Activated CD8-positive, alpha-beta T cell treated with anti-CD3 and anti-CD28 coated beads, Interleukin-2, amount 10 ng/mL, durations not matched to agents 7 days and 5 days (primary cell): Measurements from ENCODE around the gene CCL23. TPM values are rescaled to one million over a fixed set of nuclear protein-coding genes. Genes with fewer than 3 reads are reported as not detected.
"Not testable (repeated sequence)": the region's sequence is repeated elsewhere in the genome, so short reads cannot be mapped to it uniquely, and the experiment has no call there.

Experiments
- ATAC-seq: fragments of 150-1000 bp; cut with Tn5 transposase; one replicate; pipeline ENCODE4 v1.10.0; 2021; ENCODE audit warnings: moderate library complexity
- CTCF ChIA-PET: fragments of 350-600 bp; sonication (Branson Sonifier 250); formaldehyde crosslinking; loops from one replicate; lab custom pipeline; 2021; ENCODE audit warnings: antibody characterized with exemption; lab: Charles Lee
- POLR2A ChIA-PET: fragments of 350-600 bp; sonication (Branson Sonifier 250); formaldehyde crosslinking; loops from one replicate; lab custom pipeline; 2021; ENCODE audit warnings: antibody characterized with exemption; lab: Charles Lee
- DNase-seq: peaks from one replicate; pipeline ENCODE4 v3.0.0-alpha.2; 2020
- H3K27ac Mint-ChIP-seq: one replicate; pipeline ENCODE4 v1.8.0; 2021; ENCODE audit warnings: mild to moderate bottlenecking, mixed read lengths
- H3K27me3 Mint-ChIP-seq: one replicate; pipeline ENCODE4 v1.8.0; 2021; ENCODE audit warnings: low read depth, mixed read lengths
- H3K36me3 Mint-ChIP-seq: one replicate; pipeline ENCODE4 v1.8.0; 2021; ENCODE audit warnings: low read depth, mixed read lengths
- H3K4me1 Mint-ChIP-seq: one replicate; pipeline ENCODE4 v1.8.0; 2021; ENCODE audit warnings: low read depth, mixed read lengths
- H3K4me3 Mint-ChIP-seq: one replicate; pipeline ENCODE4 v1.8.0; 2021; ENCODE audit warnings: mild to moderate bottlenecking, mixed read lengths
- H3K9me3 Mint-ChIP-seq: one replicate; pipeline ENCODE4 v1.8.0; 2022; ENCODE audit warnings: mixed read lengths; ENCODE audit not compliant: insufficient read depth
- total RNA-seq, 2 experiments: library from RNA; stranded (reverse); gene quantifications; one replicate each; pipeline ENCODE4 v1.2.3, GENCODE V29; 2021

The CCL23 gene
- total RNA-seq, 2 experiments from 2014 or later = not detected

GRCh38 chr17:36034127-36034526, 16.4 kb upstream of the CCL23 start:
- no peaks in the 10 kb centered on the region for H3K9me3 Mint-ChIP-seq
- POLR2A ChIA-PET = no interaction called here

GRCh38 chr17:36030956-36031355, 13.2 kb upstream of the CCL23 start:
- H3K27ac Mint-ChIP-seq = no peak overlapping the region
- H3K27me3 Mint-ChIP-seq = peaks cover 50% of the 10 kb centered on the region
- H3K9me3 Mint-ChIP-seq = no peaks in the 10 kb centered on the region
- no peaks in the 10 kb centered on the region for H3K4me1 Mint-ChIP-seq
- no peak for DNase-seq
- POLR2A ChIA-PET = no interaction called here
- ATAC-seq = no peak
- H3K36me3 Mint-ChIP-seq = no peaks in the 10 kb centered on the region
- CTCF ChIA-PET = no interaction called here
- no peak overlapping the region for H3K4me3 Mint-ChIP-seq

More at GRCh38 chr17:36034127-36034526, 16.4 kb upstream of the CCL23 start:
- CTCF ChIA-PET = no interaction called here
- ATAC-seq (no peak), DNase-seq (no peak)
- no peaks in the 10 kb centered on the region for H3K36me3 Mint-ChIP-seq
- no peak overlapping the region for H3K4me3 Mint-ChIP-seq
- no peak overlapping the region for H3K27ac Mint-ChIP-seq
- H3K27me3 Mint-ChIP-seq = peaks cover 41% of the 10 kb centered on the region
- H3K4me1 Mint-ChIP-seq = no peaks in the 10 kb centered on the region

- no peak overlapping the region for H3K4me3 Mint-ChIP-seq
- ChIA-PET POLR2A (no interaction called here), CTCF (interaction anchor here (0.6 kb wide), 1 partner anchor 42 kb away, joined by 3 read pairs; no protein-coding TSS in a partner anchor)
- DNase-seq = no peak
- H3K4me1 Mint-ChIP-seq = no peaks in the 10 kb centered on the region
- no peaks in the 10 kb centered on the region for H3K36me3 Mint-ChIP-seq
- H3K9me3 Mint-ChIP-seq = no peaks in the 10 kb centered on the region
- no peak overlapping the region for H3K27ac Mint-ChIP-seq
- no peak for ATAC-seq
- H3K27me3 Mint-ChIP-seq = peaks cover 34% of the 10 kb centered on the region
These were observed 10.0 kb upstream of the CCL23 start for GRCh38 chr17:36027761-36028160.

DNA sequence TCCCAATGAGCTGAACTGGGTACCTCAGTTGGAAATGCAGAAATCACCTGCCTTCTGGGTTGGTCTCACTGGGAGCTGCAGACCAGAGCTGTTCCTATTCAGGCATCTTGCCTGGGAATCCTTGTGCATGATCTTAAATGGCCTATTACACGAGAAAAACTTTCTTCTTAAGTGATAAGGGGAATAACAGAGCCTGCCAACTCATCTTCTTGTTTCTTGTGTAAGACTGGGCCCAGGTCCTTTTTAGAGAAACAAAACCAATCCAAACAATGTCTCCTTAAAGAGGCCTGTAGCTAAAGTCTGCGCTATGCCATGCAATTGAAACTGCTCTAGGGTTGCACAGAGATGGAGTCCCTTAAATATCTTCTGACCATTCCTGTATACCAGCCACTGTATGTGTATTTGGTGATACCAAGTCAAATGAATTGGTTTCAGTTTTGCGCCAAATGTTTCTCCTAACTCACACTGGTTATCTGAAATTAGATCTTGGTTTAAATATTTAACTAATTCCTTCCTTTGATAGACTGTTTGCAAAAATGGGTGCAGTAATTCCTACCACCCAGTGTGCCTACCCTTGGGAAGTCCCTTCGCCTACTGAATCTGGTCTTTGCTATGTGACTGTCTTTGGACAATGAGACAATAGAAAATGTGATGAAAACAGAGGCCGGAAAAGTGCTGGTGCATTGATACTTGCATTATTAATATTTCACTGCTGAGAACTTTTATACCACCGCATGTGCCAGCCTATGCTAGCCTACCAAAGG, 6.5 kb upstream of the CCL23 start:
- Mint-ChIP-seq H3K36me3 (no peaks in the 10 kb centered on the region), H3K27ac (no peak overlapping the region), H3K4me3 (no peak overlapping the region), H3K4me1 (no peaks in the 10 kb centered on the region), H3K9me3 (no peaks in the 10 kb centered on the region), H3K27me3 (peaks cover 35% of the 10 kb centered on the region)
- no peak for ATAC-seq
- no peak for DNase-seq
- ChIA-PET CTCF (no interaction called here), POLR2A (no interaction called here)

GRCh38 chr17:36019423-36019822, 1.7 kb upstream of the CCL23 start:
- ATAC-seq (no peak), DNase-seq (no peak)
- Mint-ChIP-seq H3K27me3 (peaks cover 31% of the 10 kb centered on the region), H3K4me1 (no peaks in the 10 kb centered on the region), H3K9me3 (no peaks in the 10 kb centered on the region), H3K4me3 (no peak overlapping the region), H3K36me3 (no peaks in the 10 kb centered on the region), H3K27ac (no peak overlapping the region)
- ChIA-PET CTCF (interaction anchor here (1.1 to 1.9 kb wide), 2 partner anchors 14 to 50 kb away, joined by 4 to 5 read pairs; no protein-coding TSS in a partner anchor), POLR2A (interaction anchor here (1.8 kb wide), 1 partner anchor 15 kb away, joined by 4 read pairs; no protein-coding TSS in a partner anchor)

DNA sequence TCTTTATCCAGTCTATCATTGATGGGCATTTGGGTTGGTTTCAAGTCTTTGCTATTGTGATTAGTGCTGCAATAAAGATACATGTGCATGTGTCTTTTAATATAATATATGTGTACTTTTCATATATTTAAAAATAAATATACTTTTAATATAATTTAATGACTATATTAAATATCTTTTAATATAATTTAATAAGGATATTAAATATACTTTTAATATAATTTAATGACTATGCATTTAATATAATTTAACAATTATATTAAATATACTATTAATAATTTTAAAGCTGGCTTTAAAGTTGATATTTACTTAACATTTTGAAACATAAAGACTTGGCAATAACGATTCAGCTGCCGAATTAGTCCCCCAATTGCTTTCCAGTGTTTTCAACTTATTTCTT, 1.2 kb downstream of the CCL23 start:
- POLR2A ChIA-PET = no interaction called here
- CTCF ChIA-PET = no interaction called here

GRCh38 chr17:36015895-36016294, 1.9 kb downstream of the CCL23 start:
- CTCF ChIA-PET = interaction anchor here (0.7 kb wide), 1 partner anchor 47 kb away, joined by 3 read pairs; no protein-coding TSS in a partner anchor
- H3K4me1 Mint-ChIP-seq, H3K27ac Mint-ChIP-seq, H3K36me3 Mint-ChIP-seq, H3K9me3 Mint-ChIP-seq, POLR2A ChIA-PET, ATAC-seq, H3K4me3 Mint-ChIP-seq, DNase-seq: not testable (repeated sequence)
- H3K27me3 Mint-ChIP-seq = peaks cover 22% of the 10 kb centered on the region

More for the DNA sequence above, 1.2 kb downstream of the CCL23 start:
- Mint-ChIP-seq H3K4me1 (no peaks in the 10 kb centered on the region), H3K4me3 (no peak overlapping the region), H3K27ac (no peak overlapping the region), H3K36me3 (no peaks in the 10 kb centered on the region), H3K27me3 (peaks cover 25% of the 10 kb centered on the region), H3K9me3 (no peaks in the 10 kb centered on the region)
- ATAC-seq = no peak
- DNase-seq = no peak

- Mint-ChIP-seq H3K4me3 (no peak overlapping the region), H3K36me3 (no peaks in the 10 kb centered on the region), H3K9me3 (no peaks in the 10 kb centered on the region), H3K27ac (no peak overlapping the region), H3K4me1 (no peaks in the 10 kb centered on the region), H3K27me3 (peaks cover 13% of the 10 kb centered on the region)
- DNase-seq (no peak), ATAC-seq (no peak)
- POLR2A ChIA-PET = no interaction called here
- CTCF ChIA-PET = interaction anchor here (0.6 kb wide), 1 partner anchor 10 kb away, joined by 3 read pairs; no protein-coding TSS in a partner anchor
These were observed 2.8 kb downstream of the CCL23 start for GRCh38 chr17:36014946-36015345.

GRCh38 chr17:36011201-36011600, 6.6 kb downstream of the CCL23 start:
- Mint-ChIP-seq H3K36me3 (no peaks in the 10 kb centered on the region), H3K4me1 (no peaks in the 10 kb centered on the region), H3K27me3 (peaks cover 7% of the 10 kb centered on the region), H3K9me3 (no peaks in the 10 kb centered on the region), H3K27ac (no peak overlapping the region), H3K4me3 (no peak overlapping the region)
- DNase-seq (no peak), ATAC-seq (no peak)
- ChIA-PET POLR2A (no interaction called here), CTCF (no interaction called here)

DNA sequence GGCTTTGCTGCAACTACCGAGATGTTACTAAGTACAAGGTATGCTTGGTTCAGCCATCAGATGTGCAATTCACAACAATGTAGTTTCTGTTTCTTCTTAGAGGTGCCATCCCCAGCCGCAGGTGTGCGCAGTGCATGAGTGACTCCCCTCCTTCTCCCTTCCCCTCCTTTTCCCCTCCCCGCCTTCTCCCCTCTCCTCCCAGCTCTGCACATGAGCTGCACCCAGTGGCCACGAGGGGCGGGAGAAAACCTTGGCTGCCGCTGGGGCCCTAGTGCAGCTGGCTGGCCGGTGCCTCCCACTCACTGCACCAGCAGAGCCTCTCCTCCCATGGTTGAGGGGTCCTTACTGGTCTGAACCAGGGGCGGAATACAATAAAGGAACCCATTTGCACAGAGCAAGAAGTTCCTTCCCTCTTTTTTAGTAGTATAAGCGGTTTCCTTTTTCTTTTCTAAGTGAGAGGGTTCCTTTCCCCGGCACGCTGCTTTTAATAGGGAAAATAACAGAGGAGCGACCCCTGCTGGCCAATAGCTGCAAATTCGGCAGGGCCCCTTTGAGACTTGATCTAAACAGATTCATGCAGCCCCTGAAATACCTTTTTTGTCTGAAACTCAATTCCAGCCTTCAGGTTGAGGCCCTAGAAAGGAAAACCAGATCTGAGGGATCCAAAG, 8.6 kb downstream of the CCL23 start:
- DNase-seq = peak; percentile 27
- peaks cover 7% of the 10 kb centered on the region for H3K4me1 Mint-ChIP-seq

DNA sequence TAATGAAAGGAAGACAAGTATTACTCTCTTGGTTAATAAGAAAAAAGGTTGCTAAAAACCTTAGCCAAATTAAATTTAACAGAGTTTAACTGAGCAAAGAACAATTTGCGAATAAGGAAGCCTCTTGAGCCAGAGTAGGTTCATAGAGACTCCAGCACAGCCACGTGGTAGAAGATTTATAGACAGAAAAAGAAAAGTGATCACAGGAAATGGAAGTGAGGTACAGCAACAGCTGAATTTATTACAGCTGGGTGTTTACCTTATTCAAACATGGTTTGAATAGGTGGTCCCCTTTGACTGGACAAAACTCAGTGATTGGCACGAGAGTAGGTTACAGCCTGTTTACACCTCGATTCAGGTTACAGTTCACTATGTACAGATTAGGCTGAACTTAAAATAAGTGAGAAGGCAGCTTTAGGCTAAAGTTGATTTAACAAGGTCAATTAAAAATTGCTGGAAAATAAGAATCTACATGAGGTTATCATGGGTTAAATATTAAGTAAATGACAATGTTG, 13.1 kb downstream of the CCL23 start:
- Mint-ChIP-seq H3K36me3 (no peaks in the 10 kb centered on the region), H3K4me1 (peaks cover 7% of the 10 kb centered on the region), H3K9me3 (no peaks in the 10 kb centered on the region), H3K27me3 (peaks cover 2% of the 10 kb centered on the region), H3K27ac (no peak overlapping the region), H3K4me3 (no peak overlapping the region)
- ChIA-PET CTCF (interaction anchor here (0.9 to 2.7 kb wide), 9 partner anchors 11 to 155 kb away, joined by 3 to 16 read pairs (median 4); no protein-coding TSS in a partner anchor), POLR2A (interaction anchor here (0.6 to 1.1 kb wide), 2 partner anchors 14 to 62 kb away, joined by 3 to 4 read pairs; no protein-coding TSS in a partner anchor)
- DNase-seq = no peak
- ATAC-seq = no peak

More for the DNA sequence above, 8.6 kb downstream of the CCL23 start:
- no peak for ATAC-seq
- ChIA-PET CTCF (interaction anchor here (1.1 kb wide), 1 partner anchor 119 kb away, joined by 4 read pairs; no protein-coding TSS in a partner anchor), POLR2A (no interaction called here)
- H3K9me3 Mint-ChIP-seq = no peaks in the 10 kb centered on the region
- no peak overlapping the region for H3K27ac Mint-ChIP-seq
- no peaks in the 10 kb centered on the region for H3K36me3 Mint-ChIP-seq
- H3K4me3 Mint-ChIP-seq = no peak overlapping the region
- peaks cover 5% of the 10 kb centered on the region for H3K27me3 Mint-ChIP-seq
